Subcutaneous adipose tissue (tissue), 4 donors: ENCODE measurements around the gene TBC1D9B. TPM values are rescaled to one million over a fixed set of nuclear protein-coding genes. Genes with fewer than 3 reads are reported as not detected.

Experiments
- total RNA-seq, 4 donors: library from RNA; depleted of rRNA; stranded (reverse); fragments of >200 nt; gene quantifications; one replicate each; pipeline ENCODE4 v1.1.0, GENCODE V29; 2016
- TF ChIP-seq, protein P1 (sequence below): fragments of 450-650 bp; IDR thresholded peaks from one replicate; pipeline ENCODE4 v1.5.1; 2016; ENCODE audit warnings: low read depth, mild to moderate bottlenecking, control low read depth, antibody characterized with exemption, moderate library complexity

The TBC1D9B gene
- total RNA-seq, 4 donors from 2014 or later: 87.6 to 142 (median 122) TPM

DNA sequence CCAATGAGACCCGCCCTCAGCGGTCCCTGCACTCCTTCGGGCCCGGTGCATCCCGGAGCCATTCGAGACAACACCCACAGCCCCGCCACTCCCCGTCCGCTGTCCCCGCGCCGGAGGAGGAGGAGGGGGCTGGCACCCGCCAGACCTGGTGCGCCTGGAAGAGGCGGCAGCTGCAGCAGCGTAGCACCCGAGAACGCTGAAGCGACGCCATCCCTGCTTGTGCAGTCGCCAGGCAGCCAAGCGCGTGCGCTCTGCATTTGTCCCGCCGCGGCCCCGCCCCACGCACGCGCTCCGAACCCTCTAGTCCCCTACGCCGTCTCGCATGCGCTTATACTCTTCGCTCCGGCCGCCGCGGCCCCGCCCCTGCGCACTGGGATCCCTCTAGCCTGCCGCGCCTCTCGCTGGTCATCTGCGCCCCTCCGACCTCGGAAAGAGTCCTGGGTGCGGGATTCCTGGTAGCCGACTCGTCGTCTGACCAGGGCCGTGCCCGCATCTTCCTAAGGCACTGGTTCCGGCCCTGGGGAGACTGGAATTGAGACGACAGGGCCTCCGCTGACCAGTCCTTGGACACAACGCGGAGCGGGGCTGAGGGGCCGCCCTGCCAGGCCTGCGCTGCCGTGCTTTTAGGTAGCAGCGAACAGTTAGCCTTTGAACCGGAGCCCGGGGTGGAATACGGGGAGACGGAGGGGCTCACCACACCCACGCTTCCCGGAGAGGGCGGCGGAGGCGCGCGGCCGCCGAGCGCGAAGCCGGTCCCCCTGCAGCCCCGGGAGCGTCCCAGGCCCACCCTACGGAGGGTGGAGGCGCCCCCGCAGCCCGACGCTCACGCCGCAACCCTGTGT, 48.9 kb downstream of the TBC1D9B start, which contains the start of gene MRNIP:
MRNIP (minus strand) TSS at position 232 of the 842 bp plus-strand sequence; CDS start at position 211, 21 bp downstream.
- TF ChIP-seq, protein P1, sequence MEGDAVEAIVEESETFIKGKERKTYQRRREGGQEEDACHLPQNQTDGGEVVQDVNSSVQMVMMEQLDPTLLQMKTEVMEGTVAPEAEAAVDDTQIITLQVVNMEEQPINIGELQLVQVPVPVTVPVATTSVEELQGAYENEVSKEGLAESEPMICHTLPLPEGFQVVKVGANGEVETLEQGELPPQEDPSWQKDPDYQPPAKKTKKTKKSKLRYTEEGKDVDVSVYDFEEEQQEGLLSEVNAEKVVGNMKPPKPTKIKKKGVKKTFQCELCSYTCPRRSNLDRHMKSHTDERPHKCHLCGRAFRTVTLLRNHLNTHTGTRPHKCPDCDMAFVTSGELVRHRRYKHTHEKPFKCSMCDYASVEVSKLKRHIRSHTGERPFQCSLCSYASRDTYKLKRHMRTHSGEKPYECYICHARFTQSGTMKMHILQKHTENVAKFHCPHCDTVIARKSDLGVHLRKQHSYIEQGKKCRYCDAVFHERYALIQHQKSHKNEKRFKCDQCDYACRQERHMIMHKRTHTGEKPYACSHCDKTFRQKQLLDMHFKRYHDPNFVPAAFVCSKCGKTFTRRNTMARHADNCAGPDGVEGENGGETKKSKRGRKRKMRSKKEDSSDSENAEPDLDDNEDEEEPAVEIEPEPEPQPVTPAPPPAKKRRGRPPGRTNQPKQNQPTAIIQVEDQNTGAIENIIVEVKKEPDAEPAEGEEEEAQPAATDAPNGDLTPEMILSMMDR: no peak

DNA sequence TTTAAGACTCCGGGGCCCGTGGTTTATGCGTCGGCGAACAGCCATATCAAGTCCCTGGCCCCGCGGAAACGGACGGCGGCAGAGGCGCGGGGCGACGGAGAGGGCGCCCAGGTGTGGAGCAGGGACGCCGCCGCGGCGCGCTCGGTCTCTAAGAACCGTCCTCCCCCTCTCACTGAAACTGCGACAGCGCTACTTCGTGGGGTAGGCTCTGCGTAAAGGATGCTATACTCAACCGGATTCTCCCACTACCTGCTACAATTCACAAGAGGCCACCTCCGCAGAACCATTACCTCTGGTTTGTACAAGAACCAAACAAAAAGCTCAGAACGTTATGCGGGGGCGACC, 49.5 kb downstream of the TBC1D9B start:
- TF ChIP-seq, protein P1: no peak

DNA sequence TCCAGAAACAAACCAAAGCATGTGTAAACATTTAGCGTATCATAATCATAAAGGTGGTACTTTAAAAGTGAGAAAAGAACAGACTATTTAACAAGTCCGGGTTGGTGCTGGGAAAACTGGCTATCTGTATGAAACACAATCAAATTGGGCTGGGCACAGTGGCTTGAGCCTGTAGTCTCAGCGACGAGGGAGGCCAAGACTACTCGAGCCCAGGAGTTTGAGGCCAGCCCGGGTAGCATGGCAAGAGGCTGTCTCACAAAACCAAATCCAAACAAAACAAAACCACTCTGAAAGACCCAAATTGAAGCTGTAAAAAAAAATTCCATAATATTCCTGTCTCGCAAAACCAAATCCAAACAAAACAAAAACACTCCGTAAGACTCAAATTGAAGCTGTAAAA, 53.3 kb downstream of the TBC1D9B start:
- TF ChIP-seq, protein P1: no peak

DNA sequence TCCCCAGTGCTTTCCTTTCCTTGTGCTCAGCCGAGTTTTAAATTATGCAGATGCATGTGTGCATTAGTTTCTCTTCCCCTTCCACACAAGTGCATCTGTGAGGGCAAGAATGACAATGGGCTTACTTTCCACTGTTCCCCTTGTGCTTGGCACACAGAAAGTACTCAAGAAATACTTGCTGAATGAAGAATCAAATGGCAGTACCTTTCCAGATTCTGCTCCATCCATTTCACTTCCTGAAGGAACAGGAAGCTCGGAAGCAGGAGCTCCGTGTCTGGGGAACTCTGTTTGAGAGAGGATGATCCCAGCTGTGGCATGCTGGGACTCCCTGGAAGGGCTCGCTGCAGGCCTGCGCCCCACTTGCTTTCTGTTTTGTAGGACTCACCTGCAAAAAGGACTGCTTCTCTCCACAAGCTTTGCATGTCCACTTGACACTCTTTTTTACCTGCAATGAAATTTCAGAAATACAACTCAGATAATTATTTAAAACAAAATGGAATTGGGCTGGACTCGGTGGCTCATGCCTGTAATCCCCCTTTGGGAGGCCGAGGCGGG, 54.6 kb downstream of the TBC1D9B start:
- TF ChIP-seq, protein P1: no peak

DNA sequence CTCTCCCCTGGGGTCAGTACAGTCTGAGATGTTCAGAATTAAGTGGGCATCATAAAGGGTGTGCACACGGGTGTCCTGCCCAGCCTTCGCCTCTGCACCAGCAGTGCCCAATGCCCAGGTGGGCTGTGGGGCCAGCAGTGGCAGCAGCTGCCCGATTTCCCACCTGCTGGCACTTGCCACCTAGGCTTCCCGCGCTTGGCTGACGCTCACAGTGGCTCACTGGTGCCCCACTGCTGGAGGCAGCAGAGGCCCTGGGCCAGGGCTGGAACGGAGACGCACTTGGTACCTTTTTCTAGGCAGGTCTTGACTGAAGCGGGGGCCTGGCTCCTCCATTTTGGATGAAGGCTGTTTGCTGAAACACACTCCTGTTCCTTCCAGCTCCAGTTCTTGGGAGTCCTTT, 66.1 kb downstream of the TBC1D9B start:
- TF ChIP-seq, protein P1: no peak

DNA sequence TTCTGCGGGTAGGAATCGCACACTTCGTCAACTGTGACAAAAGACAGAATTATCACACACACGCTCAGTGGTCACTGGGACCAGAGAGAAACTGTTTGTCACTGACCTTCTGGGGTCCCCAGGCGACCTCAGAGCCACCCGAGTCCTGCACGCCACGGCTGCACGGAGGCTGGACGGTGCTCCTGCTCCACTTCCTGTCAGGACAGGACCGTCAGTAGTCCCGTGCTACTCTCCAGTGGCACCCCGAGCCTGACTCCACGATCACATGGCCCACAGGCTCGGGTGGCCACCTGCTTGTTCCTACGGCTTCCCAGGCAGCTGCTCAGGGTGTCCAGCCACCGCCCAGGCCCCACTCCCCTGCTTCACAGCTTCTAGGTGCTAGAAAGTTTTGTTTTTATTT, 66.9 kb downstream of the TBC1D9B start:
- TF ChIP-seq, protein P1: no peak

DNA sequence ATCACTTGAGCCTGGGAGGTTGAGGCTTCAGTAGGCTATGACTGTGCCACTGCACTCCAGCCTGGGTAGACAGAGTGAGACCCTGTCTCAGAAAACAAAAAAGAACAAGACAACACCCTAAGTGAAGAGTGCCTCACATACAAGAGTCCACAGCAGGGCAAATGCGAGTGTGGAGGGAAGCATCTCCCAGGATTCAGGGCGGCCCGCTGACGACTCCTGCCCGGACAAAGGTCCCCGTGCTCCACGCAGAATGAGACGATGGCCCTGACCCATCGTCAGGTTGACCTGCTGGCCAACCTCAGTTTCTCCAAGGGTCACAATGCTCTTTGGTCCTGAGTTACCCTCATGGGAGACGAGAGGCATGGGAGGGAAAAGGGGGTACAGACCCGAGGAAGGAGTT, 67.4 kb downstream of the TBC1D9B start:
- TF ChIP-seq, protein P1: no peak
